HepG2 (cell line): ENCODE measurements around the gene TMEM217. TPM values are rescaled to one million over a fixed set of nuclear protein-coding genes. Genes with fewer than 3 reads are reported as not detected.

Source experiments
- CEBPG ChIP-seq: IDR thresholded peaks from 2 replicates; pipeline ENCODE4 v1.6.1; 2016
- MIER2 ChIP-seq: IDR thresholded peaks from 2 replicates; pipeline ENCODE4 v1.6.1; 2016; ENCODE audit warnings: missing biosample characterization, missing genetic modification reagents
- NFIC ChIP-seq: IDR thresholded peaks from 2 replicates; pipeline ENCODE4 v1.6.1; 2012; ENCODE audit warnings: mild to moderate bottlenecking, low read length, inconsistent platforms
- PAWR ChIP-seq: sonication (generic); formaldehyde crosslinking; IDR thresholded peaks from 2 replicates; pipeline ENCODE4 v1.4.0; 2020; ENCODE audit warnings: missing genetic modification reagents, mild to moderate bottlenecking, borderline replicate concordance
- PHF20 ChIP-seq: sonication (generic); formaldehyde crosslinking; IDR thresholded peaks from 2 replicates; pipeline ENCODE4 v1.5.0; 2020; ENCODE audit warnings: mild to moderate bottlenecking, missing genetic modification reagents
- SMAD1 ChIP-seq: sonication (generic); formaldehyde crosslinking; IDR thresholded peaks from 2 replicates; pipeline ENCODE4 v1.4.0; 2020; ENCODE audit warnings: missing genetic modification reagents, low read depth, mild to moderate bottlenecking, borderline replicate concordance
- SRF ChIP-seq: IDR thresholded peaks from 2 replicates; pipeline ENCODE4 v1.6.1; 2011; ENCODE audit warnings: mild to moderate bottlenecking, low read depth, low read length, moderate library complexity
- U2AF2 ChIP-seq: fragments of 200-400 bp; formaldehyde crosslinking; IDR thresholded peaks from 2 replicates; pipeline ENCODE4 v1.6.1; 2017; ENCODE audit warnings: low read depth, mild to moderate bottlenecking, low read length
- ZHX2 ChIP-seq, 2 experiments: sonication (generic) in 1 of 2; formaldehyde crosslinking in 1 of 2; IDR thresholded peaks; 2 replicates each; pipeline versions ENCODE4 v1.6.1 to v1.9.0; 2014 to 2022; ENCODE audit warnings: antibody characterized with exemption in 1 of 2, borderline replicate concordance in 1 of 2, inconsistent platforms in 1 of 2, low read depth in 1 of 2, missing genetic modification reagents in 1 of 2
- ZMYM3 ChIP-seq: sonication (generic); formaldehyde crosslinking; IDR thresholded peaks from 2 replicates; pipeline ENCODE4 v1.5.1; 2020; ENCODE audit warnings: mild to moderate bottlenecking, missing genetic modification reagents
- ZNF292 ChIP-seq: sonication (generic); formaldehyde crosslinking; IDR thresholded peaks from 2 replicates; pipeline ENCODE4 v1.8.1; 2022; ENCODE audit warnings: mild to moderate bottlenecking, low read depth, missing genetic modification reagents, borderline replicate concordance
- ZNF773 ChIP-seq: sonication (generic); formaldehyde crosslinking; IDR thresholded peaks from 2 replicates; pipeline ENCODE4 v1.4.0; 2020; ENCODE audit warnings: missing genetic modification reagents, borderline replicate concordance
- polyA plus RNA-seq, 8 experiments: library from polyadenylated mRNA; depleted of rRNA in 3 of 8; stranded (reverse) in 7 of 8; unstranded in 1 of 8; fragments of >200 nt; fragmentation: Illumina TruSeq in 4 of 8; extraction: Trizol in 4 of 8; gene quantifications; 2 replicates each; pipeline versions ENCODE4 v1.2.1 to v1.2.3, GENCODE V29; 2011 to 2016; ENCODE audit warnings: low read depth in 4 of 8, missing spikeins in 1 of 8, mixed read lengths in 1 of 8; ENCODE audit not compliant: insufficient read depth in 1 of 8
- total RNA-seq, 5 experiments: library from RNA; depleted of rRNA; stranded (reverse); fragments of >200 nt; fragmentation: Illumina TruSeq; extraction: Trizol; gene quantifications; 2 replicates each; pipeline ENCODE4 v1.2.3, GENCODE V29; 2016; ENCODE audit warnings: low read depth in 1 of 5
- TF ChIP-seq, protein P1 (sequence below), 2 experiments: sonication (generic) in 1 of 2; formaldehyde crosslinking in 1 of 2; IDR thresholded peaks; 2 replicates each; pipeline versions ENCODE4 v1.4.0 to v1.6.1; 2016 to 2020; ENCODE audit warnings: borderline replicate concordance in 1 of 2, low read depth in 1 of 2, mild to moderate bottlenecking in 1 of 2, missing genetic modification reagents in 1 of 2
- TF ChIP-seq, protein P2 (sequence below): sonication (generic); formaldehyde crosslinking; IDR thresholded peaks from 2 replicates; pipeline ENCODE4 v1.8.0; 2022; ENCODE audit warnings: mild to moderate bottlenecking, missing genetic modification reagents, moderate library complexity

Gene TMEM217
- total and polyA plus RNA-seq, 2 of the 13 experiments (the other 11 are each of a cell fraction or from before 2014, with no cell fraction given): 2.3 to 3.4 TPM

DNA sequence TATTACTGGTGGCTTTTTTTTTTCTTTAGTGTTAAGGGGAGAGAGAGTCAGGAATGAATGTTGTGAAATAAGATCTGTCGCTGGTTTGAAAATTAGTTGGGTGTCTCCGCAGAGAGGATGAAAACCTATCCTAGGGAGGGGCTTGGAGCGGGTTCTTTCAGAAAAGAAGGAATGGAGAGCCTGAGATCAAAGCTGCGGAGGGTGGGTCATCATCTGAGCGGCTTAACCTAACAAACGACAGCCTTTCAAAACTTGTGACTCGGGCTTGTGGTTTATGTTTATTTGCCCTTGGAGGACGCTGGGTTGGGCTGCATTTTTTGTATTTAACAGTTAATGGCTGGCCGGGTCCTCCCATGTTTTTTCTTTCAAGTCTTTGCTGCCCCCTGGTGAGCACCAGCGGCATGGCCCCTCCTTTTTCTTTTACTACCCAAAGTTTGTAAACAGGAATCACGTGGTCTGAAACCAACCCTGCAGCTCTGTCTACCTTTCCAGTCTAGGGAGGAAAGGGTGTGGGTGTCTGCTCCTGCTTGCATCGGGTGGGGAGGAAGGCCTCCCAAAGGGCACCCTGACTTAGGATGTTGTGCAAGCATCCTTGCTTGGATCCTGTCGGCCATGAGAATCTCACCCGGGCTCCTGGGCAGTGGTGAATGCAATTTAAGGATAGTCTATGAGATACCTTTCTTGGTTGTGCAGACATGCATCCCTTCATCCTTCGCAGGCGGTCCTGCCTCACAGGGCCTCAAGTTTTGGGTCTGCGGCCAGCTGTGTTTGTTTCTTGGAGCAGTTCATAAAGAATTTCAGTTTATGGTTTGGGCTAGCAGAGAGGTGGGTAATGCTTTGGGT is 85.8 kb downstream of the TMEM217 start (continued):
- TF ChIP-seq, protein P1, sequence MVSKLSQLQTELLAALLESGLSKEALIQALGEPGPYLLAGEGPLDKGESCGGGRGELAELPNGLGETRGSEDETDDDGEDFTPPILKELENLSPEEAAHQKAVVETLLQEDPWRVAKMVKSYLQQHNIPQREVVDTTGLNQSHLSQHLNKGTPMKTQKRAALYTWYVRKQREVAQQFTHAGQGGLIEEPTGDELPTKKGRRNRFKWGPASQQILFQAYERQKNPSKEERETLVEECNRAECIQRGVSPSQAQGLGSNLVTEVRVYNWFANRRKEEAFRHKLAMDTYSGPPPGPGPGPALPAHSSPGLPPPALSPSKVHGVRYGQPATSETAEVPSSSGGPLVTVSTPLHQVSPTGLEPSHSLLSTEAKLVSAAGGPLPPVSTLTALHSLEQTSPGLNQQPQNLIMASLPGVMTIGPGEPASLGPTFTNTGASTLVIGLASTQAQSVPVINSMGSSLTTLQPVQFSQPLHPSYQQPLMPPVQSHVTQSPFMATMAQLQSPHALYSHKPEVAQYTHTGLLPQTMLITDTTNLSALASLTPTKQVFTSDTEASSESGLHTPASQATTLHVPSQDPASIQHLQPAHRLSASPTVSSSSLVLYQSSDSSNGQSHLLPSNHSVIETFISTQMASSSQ (IDR thresholded peaks at IDR 0.05; ENCODE audit: low read depth): peak; percentile 47
- TF ChIP-seq, protein P1 (CRISPR knock-in tag; IDR thresholded peaks at IDR 0.05; ENCODE audit: borderline replicate concordance): peak; percentile 76; the same call in 1 of the 2 replicates
- no peak for TF ChIP-seq ZNF292 (CRISPR knock-in tag)
- no peak for TF ChIP-seq PHF20 (CRISPR knock-in tag)
- 0 out of 2 replicates have a peak, but pooled peaks have one; percentile 48 for TF ChIP-seq ZNF773
- TF ChIP-seq CEBPG: peak; percentile 61
- no peak for TF ChIP-seq U2AF2
- no peak for TF ChIP-seq PAWR (CRISPR knock-in tag)
- TF ChIP-seq SMAD1 (CRISPR knock-in tag): no peak
- TF ChIP-seq MIER2 (CRISPR knock-in tag): peak; percentile 51; the same call in 1 of the 2 replicates
- TF ChIP-seq ZMYM3 (CRISPR knock-in tag): 0 out of 2 replicates have a peak, but pooled peaks have one; percentile 42
- TF ChIP-seq ZHX2 (IDR thresholded peaks at IDR 0.05; ENCODE audit: low read depth): no peak
- TF ChIP-seq ZHX2 (CRISPR knock-in tag; IDR thresholded peaks at IDR 0.05; ENCODE audit: borderline replicate concordance): no peak
- peak; percentile 81 for TF ChIP-seq NFIC
- TF ChIP-seq, protein P2, sequence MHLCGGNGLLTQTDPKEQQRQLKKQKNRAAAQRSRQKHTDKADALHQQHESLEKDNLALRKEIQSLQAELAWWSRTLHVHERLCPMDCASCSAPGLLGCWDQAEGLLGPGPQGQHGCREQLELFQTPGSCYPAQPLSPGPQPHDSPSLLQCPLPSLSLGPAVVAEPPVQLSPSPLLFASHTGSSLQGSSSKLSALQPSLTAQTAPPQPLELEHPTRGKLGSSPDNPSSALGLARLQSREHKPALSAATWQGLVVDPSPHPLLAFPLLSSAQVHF (CRISPR knock-in tag): no peak
- TF ChIP-seq SRF: peak; percentile 50; the same call in 1 of the 2 replicates
